Jurkat, Clone E6-1 (cell line): Measurements from ENCODE around the gene IL10RB.

ENCODE experiments used
- DNase-seq: peaks from one replicate; pipeline ENCODE4 v3.0.0-alpha.2; 2011; ENCODE audit warnings: low read depth, low spot score
- H3K4me3 ChIP-seq: 2 replicates; pipeline ENCODE4 v1.5.1; 2011; ENCODE audit warnings: mild to moderate bottlenecking, low read length, control low read depth, moderate library complexity

The IL10RB gene

DNA sequence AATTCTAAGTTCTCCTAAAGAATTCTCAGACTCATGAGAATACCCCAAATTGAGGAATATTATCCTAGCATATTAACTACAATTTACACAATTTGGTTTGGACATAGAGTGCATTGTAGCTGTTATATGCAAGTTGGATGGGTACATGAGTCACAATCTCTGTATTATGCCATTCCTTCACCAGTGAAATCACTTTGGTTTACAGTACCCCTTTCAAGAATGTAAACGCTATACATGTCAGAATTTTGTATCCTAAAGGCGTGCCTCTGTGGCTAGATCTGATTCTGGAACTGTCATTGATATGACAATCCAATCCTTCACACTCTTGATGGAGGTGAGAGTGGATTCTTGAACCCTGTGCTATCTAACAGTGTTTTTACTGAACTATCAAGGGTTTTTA is 6.7 kb upstream of the IL10RB start:
- H3K4me3 ChIP-seq: no peak overlapping the region

DNA sequence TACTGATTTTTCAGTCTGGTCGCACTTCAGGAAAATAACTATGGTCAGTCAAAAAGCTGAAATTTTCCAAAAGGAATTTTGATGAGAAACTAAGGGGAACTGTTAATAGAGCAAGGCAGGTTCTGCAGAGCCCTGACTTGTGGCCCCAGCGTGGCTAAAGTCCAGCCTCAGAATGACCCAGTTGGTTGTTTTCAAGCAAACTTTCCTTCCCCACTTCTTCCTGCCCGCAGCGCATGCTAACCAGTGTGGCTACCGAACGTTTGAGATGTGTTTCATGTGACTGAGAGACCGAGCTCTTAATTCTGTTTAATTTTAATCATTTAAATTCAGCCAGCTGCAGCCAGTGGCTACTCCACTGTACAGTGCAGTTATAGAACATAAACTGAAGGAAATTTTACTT is 6.2 kb upstream of the IL10RB start:
- DNase-seq: no peak
- H3K4me3 ChIP-seq: no peak overlapping the region

More for the DNA sequence above, 6.7 kb upstream of the IL10RB start:
- DNase-seq: no peak

DNA sequence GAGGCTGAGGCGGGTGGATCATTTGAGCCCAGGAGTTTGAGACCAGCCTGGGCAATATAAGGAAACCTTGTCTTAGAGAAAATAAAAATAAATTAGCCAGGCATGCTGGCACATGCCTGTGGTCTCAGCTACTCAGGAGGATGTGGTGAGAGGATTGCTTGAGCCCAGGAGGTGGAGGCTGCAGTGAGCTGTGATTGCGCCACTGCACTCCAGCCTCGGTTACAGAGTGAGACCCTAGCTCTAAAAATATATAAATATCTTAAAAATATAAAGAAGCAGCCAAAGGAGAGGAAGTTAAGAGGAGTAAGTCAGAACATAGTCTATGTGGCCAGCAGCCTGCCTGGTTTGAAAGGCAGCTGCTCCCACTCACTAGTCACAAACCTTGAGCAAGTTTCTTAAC is 4.5 kb upstream of the IL10RB start:
- no peak overlapping the region for H3K4me3 ChIP-seq
- DNase-seq: peak; percentile 52

DNA sequence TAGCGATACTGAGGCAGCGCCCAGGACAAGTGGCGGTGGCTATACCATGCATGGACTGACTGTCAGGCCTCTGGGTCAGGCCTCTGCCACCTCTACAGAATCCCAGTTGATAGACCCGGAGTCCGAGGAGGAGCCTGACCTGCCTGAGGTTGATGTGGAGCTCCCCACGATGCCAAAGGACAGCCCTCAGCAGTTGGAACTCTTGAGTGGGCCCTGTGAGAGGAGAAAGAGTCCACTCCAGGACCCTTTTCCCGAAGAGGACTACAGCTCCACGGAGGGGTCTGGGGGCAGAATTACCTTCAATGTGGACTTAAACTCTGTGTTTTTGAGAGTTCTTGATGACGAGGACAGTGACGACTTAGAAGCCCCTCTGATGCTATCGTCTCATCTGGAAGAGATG is 3.2 kb upstream of the IL10RB start:
- no peak for DNase-seq
- no peak overlapping the region for H3K4me3 ChIP-seq

DNA sequence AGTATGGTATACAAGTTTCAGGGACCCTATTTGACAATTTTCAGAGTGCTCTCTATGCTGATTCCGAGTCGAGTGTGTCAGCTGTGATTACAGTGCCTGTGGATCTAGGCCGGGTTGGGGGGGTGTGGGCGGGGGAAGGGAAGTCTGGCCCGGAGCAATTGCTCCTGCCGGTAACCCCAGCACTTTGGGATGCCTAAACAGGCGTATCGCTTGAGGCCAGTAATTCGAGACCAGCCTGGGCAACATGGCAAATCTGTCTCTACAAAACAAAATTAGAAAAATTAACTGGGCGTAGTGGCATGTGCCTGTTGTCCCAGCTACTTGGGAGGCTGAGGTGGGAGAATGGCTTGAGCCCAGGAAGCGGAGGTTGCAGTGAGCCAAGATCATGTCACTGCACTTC is 1.6 kb upstream of the IL10RB start:
- H3K4me3 ChIP-seq: no peak overlapping the region
- DNase-seq: no peak

DNA sequence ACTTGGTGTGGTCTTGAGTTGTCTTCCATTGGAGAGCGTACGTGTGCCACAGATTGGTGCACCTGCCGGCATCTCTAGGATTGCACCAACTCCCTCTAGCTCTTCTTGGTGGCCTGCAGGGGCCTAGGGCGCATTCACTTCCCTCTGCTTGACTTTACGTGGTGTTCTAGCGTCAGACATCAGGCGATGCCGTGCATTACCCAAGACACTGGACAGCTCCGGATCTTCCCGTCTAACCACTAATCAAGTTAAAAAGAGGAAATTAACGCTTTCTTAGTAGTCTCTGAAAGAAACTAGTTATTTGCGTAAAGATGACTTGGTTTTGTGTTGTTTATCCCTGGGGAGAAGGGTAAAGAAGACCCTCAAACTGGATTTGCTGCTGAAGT is 510 bp upstream of the IL10RB start:
- no peak for DNase-seq
- H3K4me3 ChIP-seq: peak overlapping the region; percentile 59

DNA sequence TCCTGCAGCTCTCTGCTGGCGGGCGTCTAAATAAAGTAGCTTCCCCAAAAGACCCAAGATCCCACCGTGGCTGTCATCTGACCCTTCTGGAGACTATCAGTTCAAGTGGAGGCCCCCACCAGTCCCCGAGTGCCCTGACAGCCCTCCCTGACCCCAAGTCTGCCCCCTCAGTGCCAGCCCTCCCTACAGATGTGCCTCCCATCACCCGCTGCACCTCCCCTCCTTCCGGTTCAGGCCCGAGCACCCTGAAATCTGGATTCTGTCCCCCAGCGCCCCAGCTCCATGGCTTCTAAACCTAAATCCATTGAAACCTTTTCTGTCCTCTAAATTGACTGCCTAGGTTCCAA is 595 bp downstream of the IL10RB start:
- DNase-seq: no peak
- H3K4me3 ChIP-seq: peak overlapping the region; percentile 59

DNA sequence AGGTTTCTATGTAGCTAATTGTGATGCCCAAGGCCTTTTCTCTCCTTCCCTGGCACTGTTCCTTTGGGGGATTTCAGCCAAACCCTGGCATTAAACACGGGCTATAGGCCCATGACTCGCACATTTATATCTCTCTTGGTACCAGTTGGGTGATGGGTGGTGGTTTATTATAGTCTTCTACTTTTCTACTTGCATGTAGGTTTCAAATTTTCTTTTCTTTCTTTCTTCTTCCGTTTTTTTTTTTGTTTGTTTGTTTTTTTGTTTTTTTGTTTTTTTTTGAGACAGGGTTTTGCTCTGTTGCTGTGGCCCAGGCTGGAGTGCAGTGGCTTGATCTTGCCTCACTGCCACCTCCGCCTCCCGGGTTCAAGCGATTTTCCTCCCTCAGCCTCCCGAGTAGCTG is 1.1 kb downstream of the IL10RB start:
- no peak for DNase-seq
- H3K4me3 ChIP-seq: peak overlapping the region; percentile 59

DNA sequence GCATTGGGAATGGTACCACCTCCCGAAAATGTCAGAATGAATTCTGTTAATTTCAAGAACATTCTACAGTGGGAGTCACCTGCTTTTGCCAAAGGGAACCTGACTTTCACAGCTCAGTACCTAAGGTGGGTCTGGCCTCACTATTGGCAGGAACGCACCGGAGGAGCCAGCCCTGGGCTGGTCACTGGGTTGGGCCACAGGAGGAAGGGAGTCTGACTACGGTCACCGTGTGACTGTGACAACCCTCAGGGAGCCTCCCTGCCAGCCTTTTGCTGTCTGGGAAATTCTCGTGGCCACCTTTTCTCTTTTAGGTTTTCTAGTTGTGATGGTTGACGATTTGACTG is 2.2 kb downstream of the IL10RB start:
- no peak overlapping the region for H3K4me3 ChIP-seq
- no peak for DNase-seq

DNA sequence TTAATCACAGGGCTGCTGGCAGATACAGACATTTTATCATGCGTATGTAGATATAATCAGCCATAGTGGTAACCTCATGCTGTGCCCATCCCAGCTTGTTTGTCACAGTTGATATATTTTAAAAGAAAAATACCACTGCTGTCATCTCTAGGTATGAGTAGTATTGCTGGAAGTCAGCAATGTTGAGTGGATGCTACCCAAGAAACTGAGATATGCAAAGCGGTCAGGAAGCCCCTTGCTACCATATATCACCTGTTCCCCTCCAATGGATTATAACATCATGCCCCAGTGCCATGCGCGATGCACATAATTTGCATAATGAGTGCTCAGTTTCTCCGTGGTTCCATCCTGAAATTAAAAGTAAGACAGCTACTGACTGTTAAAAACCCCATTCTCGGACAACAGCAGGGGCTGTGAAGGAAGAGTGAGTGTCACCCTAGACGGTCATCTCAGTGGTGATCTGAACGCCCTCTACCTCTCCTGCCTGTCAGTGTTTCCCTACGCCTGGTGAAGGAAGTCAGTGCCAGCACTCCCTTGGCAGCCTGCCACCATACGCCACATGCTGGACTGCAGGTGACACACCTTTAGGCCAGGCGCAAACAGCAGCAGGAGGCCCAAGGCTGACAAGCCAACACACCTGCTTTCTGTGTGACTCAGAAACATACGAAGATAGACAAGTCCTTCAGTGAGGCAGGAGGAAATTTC is 2.7 kb downstream of the IL10RB start:
- DNase-seq: no peak
- no peak overlapping the region for H3K4me3 ChIP-seq

DNA sequence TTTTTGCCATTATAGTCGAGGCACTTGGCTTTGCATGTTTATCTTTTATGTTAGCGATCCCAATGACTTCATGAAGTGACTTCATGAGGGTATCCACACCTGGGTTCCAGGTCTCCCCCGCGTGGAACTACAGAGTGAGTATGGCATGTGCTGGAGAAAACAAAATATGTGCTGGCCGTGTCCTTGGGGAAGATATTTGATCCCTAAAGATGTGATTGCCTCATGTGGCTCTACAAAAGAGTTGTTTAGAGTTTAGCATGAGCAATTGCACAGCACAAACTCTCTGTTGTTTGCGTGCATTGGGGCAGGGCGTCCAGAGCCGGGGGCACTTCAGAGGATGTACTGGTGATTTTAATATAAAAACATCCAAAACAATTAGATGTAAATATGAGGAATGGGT is 4.8 kb downstream of the IL10RB start:
- DNase-seq: no peak
- no peak overlapping the region for H3K4me3 ChIP-seq

DNA sequence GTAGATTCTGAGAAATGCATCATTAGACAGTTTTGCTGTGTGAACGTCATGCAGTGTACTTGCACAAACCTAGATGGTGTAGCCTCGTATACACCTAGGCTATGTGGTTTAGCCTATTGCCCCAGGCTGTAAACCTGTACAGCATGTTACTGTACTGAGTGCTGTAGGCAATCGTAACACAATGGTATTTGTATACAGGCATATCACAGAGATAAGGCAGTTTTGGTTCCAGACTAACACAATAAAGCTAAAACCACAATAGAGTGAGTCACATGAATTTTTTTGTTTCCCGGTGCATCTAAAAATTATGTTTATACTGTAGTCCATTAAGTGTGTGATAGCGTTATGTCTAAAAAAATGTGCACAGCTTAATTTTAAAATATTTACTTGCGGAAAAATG is 6.9 kb downstream of the IL10RB start:
- no peak for DNase-seq
- H3K4me3 ChIP-seq: no peak overlapping the region

DNA sequence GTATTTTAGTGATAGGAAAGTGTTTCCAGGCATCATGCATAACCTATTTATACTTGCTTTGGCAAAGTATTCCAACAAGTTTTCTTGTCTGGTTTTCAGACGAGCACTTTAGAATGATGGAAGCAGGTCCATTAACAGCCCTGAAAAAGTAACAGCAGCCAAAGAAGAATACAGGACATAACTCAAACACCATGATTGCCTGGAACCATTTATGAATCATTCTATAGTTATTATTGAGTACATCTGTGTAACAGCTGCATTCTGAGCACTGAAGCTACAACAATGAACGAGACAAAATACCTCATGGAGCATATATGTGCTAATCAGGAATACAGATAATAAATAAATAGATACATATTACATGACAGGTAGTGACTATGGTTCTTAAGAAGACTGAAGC is 12.6 kb downstream of the IL10RB start:
- DNase-seq: no peak
- H3K4me3 ChIP-seq: no peak overlapping the region

DNA sequence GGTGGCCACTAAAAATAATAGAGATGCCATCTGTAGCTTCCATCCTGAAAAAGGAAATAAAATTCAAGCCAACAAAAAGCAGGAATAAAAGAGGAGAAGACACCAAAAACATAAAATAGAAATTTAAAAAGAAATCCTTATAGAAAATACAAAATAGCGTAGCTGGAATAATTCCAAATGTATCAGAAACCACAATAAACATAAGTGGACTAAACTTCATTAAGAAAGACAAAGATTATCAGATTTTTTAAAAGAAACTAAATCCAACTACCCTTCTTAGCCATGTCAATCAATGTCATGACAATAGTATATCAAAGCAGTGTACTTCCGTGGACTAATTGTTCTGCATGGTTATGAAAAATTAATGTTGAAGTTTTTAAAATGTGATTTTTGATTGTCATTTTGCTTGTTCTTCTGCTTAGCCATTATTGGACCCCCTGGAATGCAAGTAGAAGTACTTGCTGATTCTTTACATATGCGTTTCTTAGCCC is 13.2 kb downstream of the IL10RB start:
- H3K4me3 ChIP-seq: no peak overlapping the region
- DNase-seq: no peak

DNA sequence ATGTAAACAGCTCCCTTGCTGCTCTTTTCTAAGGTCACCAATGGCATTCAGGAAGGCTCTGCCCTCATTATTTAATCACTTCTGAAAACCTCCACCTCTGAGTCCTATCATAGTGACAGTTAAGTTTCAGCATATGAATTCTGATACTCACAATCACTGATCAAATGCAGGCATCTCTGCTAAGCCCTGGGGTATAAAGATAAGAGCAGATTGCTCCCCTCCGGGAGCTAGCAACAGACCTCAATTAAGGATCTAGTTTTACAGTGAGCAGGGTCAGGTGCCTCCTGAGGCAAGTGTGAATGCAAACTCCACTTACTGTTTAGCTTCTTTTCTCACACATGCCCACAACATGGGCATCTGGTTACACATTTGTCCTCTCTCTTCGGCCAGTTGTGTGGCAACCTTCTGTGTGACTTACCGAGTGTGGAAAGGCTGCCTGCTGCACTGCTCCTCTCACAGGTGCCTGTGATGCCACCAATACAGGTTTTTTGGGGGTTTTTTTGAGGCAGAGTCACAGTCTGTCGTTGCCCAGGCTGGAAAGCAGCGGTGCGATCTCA is 15.0 kb downstream of the IL10RB start:
- DNase-seq: no peak
- no peak overlapping the region for H3K4me3 ChIP-seq

DNA sequence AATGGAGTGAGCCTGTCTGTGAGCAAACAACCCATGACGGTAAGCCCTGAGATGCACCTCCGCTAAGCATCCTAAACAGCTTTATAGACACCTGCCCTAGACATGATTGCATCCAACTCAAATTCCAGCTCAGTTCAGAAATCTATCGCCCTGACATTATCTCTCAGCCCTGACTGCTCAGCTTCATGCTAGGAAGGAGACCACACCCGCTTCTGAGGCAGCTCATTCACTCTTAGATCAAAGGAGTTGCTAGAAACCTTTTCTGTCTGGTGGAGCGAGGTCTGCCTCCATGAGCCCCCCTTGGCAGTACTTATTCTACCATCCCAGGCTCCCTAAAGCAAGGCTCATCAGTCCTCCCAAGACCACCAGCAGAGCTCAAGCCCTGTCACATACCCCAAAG is 17.0 kb downstream of the IL10RB start:
- no peak overlapping the region for H3K4me3 ChIP-seq
- DNase-seq: no peak

DNA sequence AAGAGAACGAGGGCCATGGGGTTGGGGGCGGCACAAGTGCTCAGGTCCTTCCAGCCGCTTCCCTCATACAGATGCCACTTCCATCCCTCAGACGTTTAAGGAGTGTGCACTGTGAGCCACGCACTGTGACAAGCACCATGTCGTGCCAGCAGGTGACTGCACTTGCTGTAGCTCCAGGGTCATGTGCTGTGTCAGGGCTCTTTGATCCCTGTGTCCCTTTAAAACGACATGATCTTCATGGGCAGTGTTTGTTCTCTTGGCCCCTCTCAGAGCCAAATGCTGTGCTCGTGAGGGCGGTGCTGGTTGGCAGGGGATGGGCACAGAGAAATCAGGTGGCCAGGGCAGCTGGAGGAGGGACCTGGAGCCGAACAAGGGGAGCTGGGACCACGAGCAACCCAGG is 19.9 kb downstream of the IL10RB start:
- H3K4me3 ChIP-seq: no peak overlapping the region
- DNase-seq: no peak

DNA sequence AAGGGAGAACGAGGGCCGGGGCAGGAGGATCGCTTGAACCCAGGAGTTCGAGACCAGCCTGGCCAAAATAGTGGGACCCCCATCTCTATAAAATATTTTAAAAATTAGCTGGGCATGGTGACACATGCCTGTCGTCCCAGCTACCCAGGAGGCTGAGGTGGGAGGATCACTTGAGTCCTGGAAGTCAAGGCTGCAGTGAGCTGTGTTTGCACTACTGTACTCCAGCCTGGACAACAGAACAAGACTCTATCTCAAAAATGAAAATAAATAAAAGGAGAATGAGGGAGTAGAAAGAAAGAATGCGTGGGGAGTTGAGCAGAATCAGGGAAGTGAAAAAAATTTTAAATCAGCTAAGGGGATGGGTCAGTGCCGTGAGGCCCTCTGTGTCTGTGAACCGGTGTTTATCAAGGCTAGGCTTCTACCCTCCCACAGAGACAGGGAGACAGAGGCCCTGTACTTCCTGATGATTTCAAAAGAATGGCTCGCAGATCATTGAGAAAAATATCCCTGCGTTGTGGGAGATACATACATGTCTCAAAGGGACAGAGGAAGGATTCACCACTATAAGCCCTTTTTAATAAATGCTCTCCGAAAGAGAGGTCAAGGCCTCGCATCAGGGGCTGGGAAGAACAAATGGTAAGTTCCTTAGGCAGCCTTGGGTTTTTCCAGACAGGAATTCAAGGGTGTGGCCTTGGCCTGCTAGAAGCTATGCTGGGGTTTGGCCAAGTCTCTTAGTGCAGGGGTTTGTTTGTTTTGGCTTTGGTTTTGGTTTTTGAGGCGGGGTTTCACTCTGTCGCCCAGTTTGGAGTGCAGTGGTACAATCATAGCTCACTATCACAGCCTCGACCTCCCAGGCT is 20.7 kb downstream of the IL10RB start:
- no peak overlapping the region for H3K4me3 ChIP-seq
- no peak for DNase-seq

DNA sequence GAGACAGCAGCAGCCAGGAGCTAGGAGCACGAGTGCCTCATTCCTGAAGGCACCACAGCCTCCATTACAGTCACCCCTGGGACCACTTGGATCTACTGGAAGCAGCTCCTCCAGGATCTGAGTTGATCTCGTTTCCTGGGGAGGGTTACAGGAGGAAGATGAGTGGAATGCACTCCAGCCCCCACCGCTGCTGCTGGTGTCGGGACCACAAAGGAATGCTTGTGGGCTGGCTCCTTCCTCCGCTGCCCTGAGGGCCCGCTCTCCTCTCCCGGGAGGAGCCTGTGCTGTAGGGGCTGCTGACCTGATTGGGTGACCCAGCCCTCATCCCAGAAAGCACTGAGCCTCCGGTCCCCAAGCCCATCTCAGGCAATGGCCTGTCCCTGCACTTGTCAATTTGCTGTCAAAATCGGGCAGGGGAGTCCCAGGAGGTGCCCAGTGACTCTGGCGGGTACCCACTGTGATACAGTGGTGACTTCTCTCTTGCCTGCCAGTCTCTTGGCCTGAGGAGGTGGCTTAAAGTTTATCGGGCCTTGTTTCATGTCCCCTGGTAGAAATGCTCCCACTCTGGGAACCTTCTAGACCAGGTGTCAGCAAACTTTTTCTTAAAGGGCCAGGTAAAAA is 23.1 kb downstream of the IL10RB start:
- H3K4me3 ChIP-seq: no peak overlapping the region
- no peak for DNase-seq

DNA sequence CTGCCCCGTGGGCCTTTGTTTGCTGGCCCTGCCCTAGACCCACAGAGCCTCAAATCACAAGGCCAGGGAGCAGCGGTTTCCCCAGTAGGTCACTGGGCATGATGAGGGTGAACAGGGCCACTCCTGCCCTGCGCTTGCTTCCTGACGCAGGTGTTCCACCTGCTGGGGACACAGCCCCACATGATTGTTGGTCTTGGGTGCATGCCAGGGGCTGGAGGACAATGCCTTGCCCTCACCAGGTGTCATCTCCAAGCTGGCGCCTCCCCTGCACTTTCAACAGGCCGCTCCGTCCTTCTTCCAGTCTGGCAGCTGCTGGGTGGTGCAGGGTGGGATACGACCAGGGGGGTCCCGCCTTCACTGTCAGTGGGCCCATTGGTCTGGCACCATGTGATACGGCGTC is 24.3 kb downstream of the IL10RB start:
- H3K4me3 ChIP-seq: no peak overlapping the region
- no peak for DNase-seq
